ENCODE data around the gene ZNF473.

The ZNF473 gene

DNA sequence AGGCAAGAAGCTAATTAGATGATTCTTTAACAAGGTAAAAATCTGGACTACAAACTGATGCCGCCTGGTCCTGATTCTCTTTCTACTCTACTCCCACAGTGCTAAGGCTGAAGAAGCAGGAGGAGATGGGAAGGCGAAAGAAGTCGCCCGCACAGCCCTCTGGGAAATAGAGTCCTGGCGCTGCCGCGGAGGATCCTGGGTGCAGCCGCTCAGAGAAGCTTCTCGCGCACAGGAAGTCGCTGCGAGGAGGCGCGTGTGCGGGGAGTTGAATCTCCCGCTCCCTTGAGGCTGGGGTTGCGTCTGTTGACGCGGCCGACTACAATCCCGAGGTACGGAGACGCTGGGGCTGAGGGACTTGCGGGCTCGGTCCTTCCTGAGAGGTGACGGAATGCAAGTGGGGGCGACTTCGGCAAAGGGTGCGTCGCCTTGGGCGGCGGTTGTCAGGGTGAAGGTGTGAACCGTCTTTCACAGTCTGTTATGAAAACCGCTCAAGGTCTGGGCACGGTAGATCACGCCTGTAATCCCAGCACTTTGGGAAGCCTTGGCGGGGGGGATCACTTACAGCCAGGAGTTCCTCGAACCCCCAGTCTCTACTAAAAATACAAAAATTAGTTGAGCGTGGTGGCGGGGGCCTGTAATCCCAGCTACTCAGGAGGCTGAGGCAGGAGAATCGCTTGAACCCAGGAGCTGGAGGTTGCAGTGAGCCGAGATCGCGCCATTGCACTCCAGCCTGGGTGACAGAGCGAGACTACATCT, at the start of gene ZNF473:
ZNF473 (plus strand) TSS at position 212 of the 756 bp plus-strand sequence. CDS start 5,078 bp downstream, outside the sequence.
- Mint-ChIP-seq H3K36me3 (ENCODE audit: low read depth) (peaks cover 52% of the 10 kb centered on the region), H3K27ac (peak within 1 kb of the TSS; percentile 95), H3K9me3 (no peaks in the 10 kb centered on the region), H3K27me3 (no peaks in the 10 kb centered on the region), H3K4me3 (peak within 1 kb of the TSS; percentile 87), H3K4me1 (ENCODE audit: low read depth) (peaks cover 42% of the 10 kb centered on the region)
- intact Hi-C loops (cut with micrococcal nuclease), result loop anchor here (1.0 kb wide), 1 partner anchor 25 kb away; no protein-coding TSS in a partner anchor

DNA sequence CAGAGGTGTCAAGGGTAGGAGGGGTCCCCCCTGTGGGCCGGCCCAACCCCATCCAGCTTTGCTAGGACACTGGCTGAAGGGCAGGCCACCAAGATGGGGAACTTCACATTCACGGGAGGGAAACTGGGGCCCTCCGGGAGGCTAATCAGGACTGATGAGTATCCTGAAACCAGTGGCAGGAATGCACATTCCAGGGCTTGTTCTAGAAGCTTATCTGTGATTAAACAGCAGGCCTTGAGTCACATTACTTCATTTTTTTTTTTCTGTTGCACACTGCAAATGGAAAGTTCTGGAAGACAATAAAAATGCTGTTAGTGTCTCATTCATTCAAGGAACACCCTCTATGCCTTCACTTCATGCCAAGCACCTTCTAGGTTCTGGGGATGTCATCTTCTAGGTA, 49.3 kb upstream of the ZNF473 start:
- Mint-ChIP-seq H3K27ac (no peak overlapping the region), H3K4me1 (ENCODE audit: low read depth) (peaks cover 37% of the 10 kb centered on the region), H3K27me3 (peaks cover 39% of the 10 kb centered on the region), H3K9me3 (no peaks in the 10 kb centered on the region), H3K4me3 (no peak overlapping the region), H3K36me3 (ENCODE audit: low read depth) (peaks cover 75% of the 10 kb centered on the region)
- intact Hi-C loops (cut with micrococcal nuclease), result no loop called here

GRCh38 chr19:49977076-49977475, 48.7 kb upstream of the ZNF473 start:
- Mint-ChIP-seq H3K4me1 (ENCODE audit: low read depth) (peaks cover 35% of the 10 kb centered on the region), H3K27me3 (peaks cover 33% of the 10 kb centered on the region), H3K36me3 (ENCODE audit: low read depth) (peaks cover 80% of the 10 kb centered on the region), H3K9me3 (no peaks in the 10 kb centered on the region), H3K4me3 (no peak overlapping the region), H3K27ac (no peak overlapping the region)
- intact Hi-C loops (cut with micrococcal nuclease), result no loop called here

DNA sequence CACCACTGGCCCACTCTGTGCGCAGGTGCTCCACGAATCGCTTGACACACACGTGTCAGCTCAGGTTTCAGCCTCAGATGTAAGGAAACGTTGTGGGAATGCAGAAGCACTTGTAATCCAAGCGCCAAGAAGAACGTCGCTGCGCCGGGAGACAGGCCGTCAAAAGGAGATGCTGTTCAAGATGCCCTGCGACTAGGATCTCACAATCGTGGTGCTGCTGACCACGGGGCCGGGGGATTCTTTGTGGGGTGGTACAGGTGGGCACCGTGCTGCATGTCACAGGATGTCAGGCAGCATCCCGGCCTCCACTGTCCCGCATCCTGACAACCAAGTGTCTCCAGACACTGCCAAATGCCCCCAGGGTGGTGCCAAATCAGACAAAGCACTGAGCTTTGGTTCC, 47.9 kb upstream of the ZNF473 start:
- Mint-ChIP-seq H3K4me3 (no peak overlapping the region), H3K4me1 (ENCODE audit: low read depth) (peaks cover 27% of the 10 kb centered on the region), H3K9me3 (no peaks in the 10 kb centered on the region), H3K36me3 (ENCODE audit: low read depth) (peaks cover 89% of the 10 kb centered on the region), H3K27ac (no peak overlapping the region), H3K27me3 (peaks cover 25% of the 10 kb centered on the region)
- intact Hi-C loops (cut with micrococcal nuclease), result no loop called here

DNA sequence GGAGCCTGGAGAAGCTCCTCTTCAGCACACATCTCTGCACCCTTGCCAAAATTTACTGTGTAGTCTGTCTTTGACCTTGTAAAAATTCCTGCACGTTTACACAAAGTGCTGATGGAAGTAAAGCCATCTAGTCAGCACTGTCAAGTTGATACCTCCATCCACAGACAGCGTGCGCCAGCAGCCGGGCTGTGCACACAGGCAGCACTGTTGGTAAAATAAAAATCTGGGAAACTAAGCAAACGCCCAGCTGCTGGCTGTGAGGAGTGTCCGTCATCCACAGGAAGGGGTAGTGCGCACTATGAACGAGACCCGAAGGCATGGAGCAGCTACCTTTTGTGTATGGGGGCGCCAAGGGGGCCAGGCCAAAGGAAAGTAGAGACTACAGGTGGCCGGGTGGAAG, 47.5 kb upstream of the ZNF473 start:
- H3K36me3 Mint-ChIP-seq (ENCODE audit: low read depth), result peaks cover 89% of the 10 kb centered on the region
- H3K4me3 Mint-ChIP-seq, result no peak overlapping the region
- H3K27ac Mint-ChIP-seq, result no peak overlapping the region
- peaks cover 23% of the 10 kb centered on the region for H3K4me1 Mint-ChIP-seq (ENCODE audit: low read depth)
- H3K27me3 Mint-ChIP-seq, result peaks cover 21% of the 10 kb centered on the region
- no peaks in the 10 kb centered on the region for H3K9me3 Mint-ChIP-seq
- intact Hi-C loops (cut with micrococcal nuclease), result no loop called here

DNA sequence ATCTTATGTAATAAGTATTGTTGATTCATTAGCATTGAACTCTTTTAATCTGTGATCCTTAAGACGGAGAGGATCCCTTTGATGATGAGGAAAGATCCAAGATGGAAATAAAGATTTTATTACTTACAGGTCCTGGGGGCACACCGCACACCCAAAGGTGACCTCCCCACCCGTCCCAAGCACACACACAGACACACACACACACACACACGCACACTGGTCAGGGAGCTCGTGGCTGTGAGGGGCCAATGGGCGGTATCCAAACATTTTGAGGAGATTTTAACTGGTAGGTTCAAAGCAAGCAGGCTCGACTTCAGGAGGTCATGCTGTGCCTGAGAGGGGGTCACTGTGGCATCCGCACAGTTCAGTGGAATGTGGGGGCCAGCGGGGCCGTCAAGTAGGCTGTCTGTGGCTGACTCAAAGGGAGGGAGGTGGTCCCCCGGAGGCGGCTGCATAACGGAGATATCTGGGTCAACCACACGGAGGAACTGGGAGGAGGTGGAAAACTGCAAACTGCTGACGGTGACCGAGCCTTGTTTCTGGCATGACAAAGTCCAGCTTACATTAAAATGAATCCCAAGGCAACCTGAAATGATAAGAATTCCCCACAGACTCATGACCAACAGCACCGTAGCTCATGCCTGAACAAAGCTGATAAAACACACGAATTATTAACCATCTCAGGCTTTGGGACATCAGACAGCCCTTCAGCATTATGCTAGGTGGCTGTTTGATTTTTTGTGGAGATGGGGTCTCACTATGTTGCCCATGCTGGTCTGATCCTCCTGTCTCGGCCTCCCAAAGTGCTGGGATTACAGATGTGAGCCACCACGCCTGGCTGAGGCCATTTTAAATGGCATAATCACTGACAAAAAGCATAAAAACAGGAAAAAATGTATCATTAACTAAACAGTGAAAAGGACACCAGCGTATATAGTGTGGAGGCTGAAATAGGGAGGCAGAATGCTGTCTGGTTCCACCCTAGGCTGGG, 43.9 kb upstream of the ZNF473 start:
- Mint-ChIP-seq H3K4me3 (no peak overlapping the region), H3K9me3 (peaks cover under 1% of the 10 kb centered on the region), H3K27me3 (peaks cover 1% of the 10 kb centered on the region), H3K27ac (no peak overlapping the region), H3K36me3 (ENCODE audit: low read depth) (peaks cover 96% of the 10 kb centered on the region), H3K4me1 (ENCODE audit: low read depth) (peaks cover 11% of the 10 kb centered on the region)
- intact Hi-C loops (cut with micrococcal nuclease), result no loop called here

DNA sequence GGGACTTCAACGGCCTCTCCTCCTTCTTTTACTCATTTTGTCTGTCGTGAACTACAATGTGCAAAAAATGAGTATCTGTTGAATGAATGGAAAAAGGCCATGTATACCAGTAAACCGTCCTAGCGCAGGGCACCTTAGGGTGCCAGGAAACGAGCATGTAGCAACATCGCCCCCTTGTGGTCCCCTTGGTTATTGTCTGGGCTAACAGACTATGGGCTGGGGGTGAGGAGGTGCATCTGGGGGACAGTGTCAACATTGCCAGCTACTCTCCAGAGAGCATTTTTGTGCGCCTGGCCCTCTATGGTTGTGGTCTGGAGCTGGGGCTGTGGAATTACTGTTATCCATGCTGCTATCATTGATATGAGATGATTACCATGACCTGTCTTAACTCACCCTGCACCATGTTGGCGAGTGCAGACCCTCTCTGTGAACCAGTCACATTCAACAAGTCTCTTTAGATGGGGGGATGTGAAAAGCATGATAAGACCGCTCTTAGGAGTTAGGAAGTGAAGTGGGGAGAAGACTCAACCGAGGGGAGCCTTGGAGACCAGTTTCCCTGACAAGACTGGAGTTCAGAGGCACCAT, 42.1 kb upstream of the ZNF473 start:
- intact Hi-C loops (cut with micrococcal nuclease), result loop anchor here (1.0 kb wide), 1 partner anchor 46 kb away; no protein-coding TSS in a partner anchor
- Mint-ChIP-seq H3K27ac (no peak overlapping the region), H3K9me3 (peaks cover 8% of the 10 kb centered on the region), H3K27me3 (no peaks in the 10 kb centered on the region), H3K4me3 (no peak overlapping the region), H3K36me3 (ENCODE audit: low read depth) (peaks cover 96% of the 10 kb centered on the region), H3K4me1 (ENCODE audit: low read depth) (peaks cover 11% of the 10 kb centered on the region)

- Mint-ChIP-seq H3K27me3 (no peaks in the 10 kb centered on the region), H3K4me3 (no peak overlapping the region), H3K36me3 (ENCODE audit: low read depth) (peaks cover 96% of the 10 kb centered on the region), H3K9me3 (peaks cover 8% of the 10 kb centered on the region), H3K4me1 (ENCODE audit: low read depth) (peaks cover 11% of the 10 kb centered on the region), H3K27ac (no peak overlapping the region)
- intact Hi-C loops (cut with micrococcal nuclease), result no loop called here
Observed at GRCh38 chr19:49984491-49984890, 41.3 kb upstream of the ZNF473 start.

- H3K27ac Mint-ChIP-seq, result no peak overlapping the region
- intact Hi-C loops (cut with micrococcal nuclease), result loop anchor here (5.0 kb wide), 1 partner anchor 34 kb away; no protein-coding TSS in a partner anchor
- H3K9me3 Mint-ChIP-seq, result peaks cover 8% of the 10 kb centered on the region
- no peaks in the 10 kb centered on the region for H3K27me3 Mint-ChIP-seq
- H3K4me3 Mint-ChIP-seq, result no peak overlapping the region
- peaks cover 11% of the 10 kb centered on the region for H3K4me1 Mint-ChIP-seq (ENCODE audit: low read depth)
- peaks cover 98% of the 10 kb centered on the region for H3K36me3 Mint-ChIP-seq (ENCODE audit: low read depth)
Observed at GRCh38 chr19:49985871-49986270, 39.9 kb upstream of the ZNF473 start.

DNA sequence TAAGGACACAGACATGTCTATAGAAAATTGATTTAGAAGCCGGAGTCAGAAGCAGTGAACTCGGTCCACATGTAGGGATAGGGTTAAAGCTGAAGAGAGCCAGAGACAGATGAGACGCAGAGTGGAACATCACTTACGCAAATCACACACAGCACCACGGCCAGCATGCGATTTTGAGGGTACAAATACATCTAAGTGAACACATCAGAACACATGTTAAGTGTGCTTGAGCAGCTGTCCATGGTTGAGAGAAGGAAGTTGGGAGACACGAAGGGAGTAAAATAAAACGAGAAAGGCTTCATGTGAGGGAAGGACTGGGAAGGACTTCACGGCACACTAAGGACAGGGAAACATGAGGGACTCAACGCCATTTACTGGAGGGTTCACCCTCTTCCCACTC, 39.5 kb upstream of the ZNF473 start:
- Mint-ChIP-seq H3K27ac (no peak overlapping the region), H3K4me3 (no peak overlapping the region), H3K27me3 (no peaks in the 10 kb centered on the region), H3K36me3 (ENCODE audit: low read depth) (peaks cover 98% of the 10 kb centered on the region), H3K4me1 (ENCODE audit: low read depth) (peaks cover 11% of the 10 kb centered on the region), H3K9me3 (peaks cover 8% of the 10 kb centered on the region)
- intact Hi-C loops (cut with micrococcal nuclease), result loop anchor here (5.0 kb wide), 1 partner anchor 34 kb away; no protein-coding TSS in a partner anchor

DNA sequence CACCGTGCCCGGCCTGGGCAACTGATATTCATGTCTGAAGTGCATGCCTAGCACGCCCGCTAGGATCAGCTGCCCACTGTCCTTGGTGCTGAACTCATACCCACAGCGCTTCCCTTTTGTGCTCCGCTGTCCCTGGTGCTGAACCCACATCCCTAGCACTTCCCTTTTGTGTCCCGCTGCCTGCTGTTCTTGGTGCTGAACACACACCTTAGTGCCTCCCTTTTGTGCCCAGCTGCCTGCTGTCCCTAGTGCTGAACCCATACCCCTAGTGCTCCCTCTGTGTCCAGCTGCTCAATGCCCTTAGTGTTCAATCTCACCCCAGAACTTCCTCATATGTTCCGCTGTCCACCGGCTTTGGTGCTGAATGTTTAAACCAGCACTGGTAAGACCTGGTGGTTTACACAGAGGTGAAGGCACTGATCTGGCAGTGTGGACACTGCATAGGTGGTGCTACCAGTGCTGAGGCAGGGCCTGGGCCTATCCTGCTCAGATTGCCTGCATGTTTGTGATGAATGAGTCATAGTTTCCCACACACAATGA, 38.6 kb upstream of the ZNF473 start:
- H3K27me3 Mint-ChIP-seq, result no peaks in the 10 kb centered on the region
- peaks cover 98% of the 10 kb centered on the region for H3K36me3 Mint-ChIP-seq (ENCODE audit: low read depth)
- peaks cover 11% of the 10 kb centered on the region for H3K4me1 Mint-ChIP-seq (ENCODE audit: low read depth)
- intact Hi-C loops (cut with micrococcal nuclease), result loop anchor here (5.0 kb wide), 1 partner anchor 35 kb away; no protein-coding TSS in a partner anchor
- no peak overlapping the region for H3K27ac Mint-ChIP-seq
- H3K9me3 Mint-ChIP-seq, result peaks cover 8% of the 10 kb centered on the region
- H3K4me3 Mint-ChIP-seq, result no peak overlapping the region

GRCh38 chr19:49988007-49988406, 37.8 kb upstream of the ZNF473 start:
- Mint-ChIP-seq H3K9me3 (peaks cover 8% of the 10 kb centered on the region), H3K36me3 (ENCODE audit: low read depth) (peaks cover 98% of the 10 kb centered on the region), H3K4me3 (no peak overlapping the region), H3K27me3 (no peaks in the 10 kb centered on the region), H3K27ac (no peak overlapping the region), H3K4me1 (ENCODE audit: low read depth) (peaks cover 11% of the 10 kb centered on the region)
- intact Hi-C loops (cut with micrococcal nuclease), result loop anchor here (5.0 kb wide), 1 partner anchor 36 kb away; no protein-coding TSS in a partner anchor

DNA sequence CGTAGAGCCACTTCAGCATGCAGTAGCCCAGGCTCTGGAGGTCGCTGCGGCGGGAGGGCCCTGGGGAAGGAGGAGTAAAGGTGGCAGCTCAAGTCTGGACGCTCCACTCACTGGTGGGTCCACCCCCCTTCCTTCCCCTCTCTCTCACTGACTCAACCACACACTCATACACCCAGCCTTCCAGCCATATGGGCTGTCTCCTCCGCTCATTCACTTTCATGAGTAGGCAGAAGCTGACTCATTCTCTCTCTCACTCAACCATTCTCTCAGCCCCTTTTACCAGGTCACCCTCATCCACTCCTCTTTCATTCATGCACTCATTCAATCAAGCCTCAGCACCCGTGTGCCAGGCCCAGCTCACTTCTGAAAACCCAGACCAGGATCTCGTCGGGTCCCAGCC, 37.4 kb upstream of the ZNF473 start:
- no peaks in the 10 kb centered on the region for H3K27me3 Mint-ChIP-seq
- no peak overlapping the region for H3K4me3 Mint-ChIP-seq
- peaks cover 8% of the 10 kb centered on the region for H3K9me3 Mint-ChIP-seq
- no peak overlapping the region for H3K27ac Mint-ChIP-seq
- intact Hi-C loops (cut with micrococcal nuclease), result loop anchor here (5.0 kb wide), 1 partner anchor 36 kb away; no protein-coding TSS in a partner anchor
- H3K36me3 Mint-ChIP-seq (ENCODE audit: low read depth), result peaks cover 99% of the 10 kb centered on the region
- peaks cover 11% of the 10 kb centered on the region for H3K4me1 Mint-ChIP-seq (ENCODE audit: low read depth)

All from dendritic cell treated with granulocyte-macrophage colony-stimulating factor and Interleukin-4, amounts not matched to agents 40 ng/mL and 50 ng/mL, for 4 days (primary cell).